SK-N-SH (cell line): Measurements from ENCODE around the gene LRRC25.

Source experiments
- CTCF ChIP-seq: fragments of 200-600 bp; sonication (generic); IDR thresholded peaks from 2 replicates; pipeline ENCODE4 v1.6.1; 2017; ENCODE audit warnings: antibody characterized with exemption, mild to moderate bottlenecking, moderate library complexity
- ELF1 ChIP-seq: IDR thresholded peaks from 2 replicates; pipeline ENCODE4 v1.4.0; 2012
- EP300 ChIP-seq, 2 experiments: IDR thresholded peaks; 2 replicates each; pipeline versions ENCODE4 v1.4.0 to v1.6.1; 2012; ENCODE audit warnings: borderline replicate concordance in 1 of 2, low read depth in 1 of 2, low read length in 1 of 2
- EZH2phosphoT487 ChIP-seq: fragments of 200-600 bp; sonication (generic); IDR thresholded peaks from 2 replicates; pipeline ENCODE4 v1.6.1; 2017; ENCODE audit warnings: low read depth, mixed run types, mild to moderate bottlenecking, antibody characterized with exemption, moderate library complexity, borderline replicate concordance
- NRF1 ChIP-seq: IDR thresholded peaks from 2 replicates; pipeline ENCODE4 v1.6.1; 2012; ENCODE audit warnings: low read depth, mild to moderate bottlenecking, low read length

- no peak for TF ChIP-seq EP300 (IDR thresholded peaks at IDR 0.05; ENCODE audit: borderline replicate concordance in 1 of 2, low read depth in 1 of 2, low read length in 1 of 2)
- TF ChIP-seq CTCF, result no peak
- no peak for TF ChIP-seq ELF1
- TF ChIP-seq EZH2phosphoT487, result no peak
- no peak for TF ChIP-seq NRF1
Measured at GRCh38 chr19:18353378-18354005, 43.9 kb downstream of the LRRC25 start.
